Measurements from ENCODE around the gene SHOX.
"Not testable (repeated sequence)": the region's sequence is repeated elsewhere in the genome, so short reads cannot be mapped to it uniquely, and the experiment has no call there.

DNA sequence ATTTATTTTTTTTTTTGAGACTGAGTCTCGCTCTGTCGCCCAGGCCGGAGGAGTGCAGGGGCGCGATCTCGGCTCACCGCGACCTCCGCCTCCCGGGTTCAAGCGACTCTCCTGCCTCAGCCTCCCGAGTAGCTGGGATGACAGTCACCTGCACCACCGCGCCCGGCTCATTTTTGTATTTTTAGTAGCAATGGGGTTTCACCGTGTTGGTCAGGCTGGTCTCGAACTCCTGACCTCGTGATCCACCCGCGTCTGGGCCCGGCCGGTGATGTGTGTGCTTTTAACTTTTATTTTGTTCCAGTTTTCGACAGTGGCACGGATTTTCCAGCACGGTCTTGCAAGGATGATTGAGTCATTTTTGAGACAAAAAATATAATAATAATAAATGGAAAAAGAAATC is 21.3 kb downstream of the SHOX start:
- not testable (repeated sequence) for TF ChIP-seq CTCF (IDR thresholded peaks at IDR 0.05); SMC3 (IDR thresholded peaks at IDR 0.05); POLR2A (IDR thresholded peaks at IDR 0.05; ENCODE audit: low read length)
- TF ChIP-seq, protein P1, sequence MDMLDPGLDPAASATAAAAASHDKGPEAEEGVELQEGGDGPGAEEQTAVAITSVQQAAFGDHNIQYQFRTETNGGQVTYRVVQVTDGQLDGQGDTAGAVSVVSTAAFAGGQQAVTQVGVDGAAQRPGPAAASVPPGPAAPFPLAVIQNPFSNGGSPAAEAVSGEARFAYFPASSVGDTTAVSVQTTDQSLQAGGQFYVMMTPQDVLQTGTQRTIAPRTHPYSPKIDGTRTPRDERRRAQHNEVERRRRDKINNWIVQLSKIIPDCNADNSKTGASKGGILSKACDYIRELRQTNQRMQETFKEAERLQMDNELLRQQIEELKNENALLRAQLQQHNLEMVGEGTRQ (IDR thresholded peaks at IDR 0.05) = not testable (repeated sequence)
